ENCODE data around the gene TK1.

Gene TK1

GRCh38 chr17:78184868-78185267 lies 2.0 kb downstream of the TK1 start:
- Histone ChIP-seq H3K36me3 (ENCODE audit: insufficient read depth, low read length) (peaks cover 59% of the 10 kb centered on the region), H3K4me2 (ENCODE audit: insufficient read depth, low read length) (peak overlapping the region; percentile 92), H2AFZ (ENCODE audit: low read depth, low read length) (no peak overlapping the region), H3K79me2 (ENCODE audit: insufficient read depth, low read length) (peaks cover 76% of the 10 kb centered on the region), H3K27ac (ENCODE audit: low read length) (peak overlapping the region; percentile 61), H4K20me1 (ENCODE audit: insufficient read depth, low read length) (peaks cover 26% of the 10 kb centered on the region), H3K4me3 (ENCODE audit: low read depth in 1 of 2, low read length in 2 of 2) (peak overlapping the region in 1 of 2 experiments; percentile 48; a peak in 2 of 4 replicates), H3K27me3 (ENCODE audit: insufficient read depth, low read length, poor library complexity) (no peaks in the 10 kb centered on the region), H3K4me1 (ENCODE audit: insufficient read depth, low read length) (peaks cover 72% of the 10 kb centered on the region), H3K9me3 (ENCODE audit: insufficient read depth, low read length, severe bottlenecking) (no peaks in the 10 kb centered on the region), H3K9ac (ENCODE audit: low read depth, low read length) (peak overlapping the region; percentile 75)
- TF ChIP-seq CTCF (IDR thresholded peaks at IDR 0.05; ENCODE audit: borderline replicate concordance, extremely low read depth, low read length, poor library complexity, severe bottlenecking) (no peak), EZH2 (IDR thresholded peaks at IDR 0.05; ENCODE audit: borderline replicate concordance, low read depth, low read length, severe bottlenecking) (no peak)
- no peak for DNase-seq
- no peak for ATAC-seq (ENCODE audit: insufficient read depth, low read depth)

GRCh38 chr17:78184351-78184750 lies 2.5 kb downstream of the TK1 start:
- peaks cover 68% of the 10 kb centered on the region for H3K4me1 ChIP-seq (ENCODE audit: insufficient read depth, low read length)
- H3K4me3 ChIP-seq (ENCODE audit: low read depth in 1 of 2, low read length in 2 of 2): peak overlapping the region in 1 of 2 experiments; percentile 48; a peak in 1 of 4 replicates
- no peaks in the 10 kb centered on the region for H3K9me3 ChIP-seq (ENCODE audit: insufficient read depth, low read length, severe bottlenecking)
- no peak overlapping the region for H2AFZ ChIP-seq (ENCODE audit: low read depth, low read length)
- no peak for ATAC-seq (ENCODE audit: insufficient read depth, low read depth)
- no peak for TF ChIP-seq CTCF (IDR thresholded peaks at IDR 0.05; ENCODE audit: borderline replicate concordance, extremely low read depth, low read length, poor library complexity, severe bottlenecking)
- TF ChIP-seq EZH2 (IDR thresholded peaks at IDR 0.05; ENCODE audit: borderline replicate concordance, low read depth, low read length, severe bottlenecking): no peak
- H3K36me3 ChIP-seq (ENCODE audit: insufficient read depth, low read length): peaks cover 64% of the 10 kb centered on the region
- H3K27me3 ChIP-seq (ENCODE audit: insufficient read depth, low read length, poor library complexity): no peaks in the 10 kb centered on the region
- H3K4me2 ChIP-seq (ENCODE audit: insufficient read depth, low read length): peak overlapping the region; percentile 92
- H3K27ac ChIP-seq (ENCODE audit: low read length): peak overlapping the region; percentile 37; the same call in 1 of the 2 replicates
- DNase-seq: no peak
- H4K20me1 ChIP-seq (ENCODE audit: insufficient read depth, low read length): peaks cover 26% of the 10 kb centered on the region
- H3K9ac ChIP-seq (ENCODE audit: low read depth, low read length): peak overlapping the region; percentile 75
- H3K79me2 ChIP-seq (ENCODE audit: insufficient read depth, low read length): peaks cover 74% of the 10 kb centered on the region

- DNase-seq (no peak), ATAC-seq (ENCODE audit: insufficient read depth, low read depth) (no peak)
- TF ChIP-seq EZH2 (IDR thresholded peaks at IDR 0.05; ENCODE audit: borderline replicate concordance, low read depth, low read length, severe bottlenecking): no peak
- no peak for TF ChIP-seq CTCF (IDR thresholded peaks at IDR 0.05; ENCODE audit: borderline replicate concordance, extremely low read depth, low read length, poor library complexity, severe bottlenecking)
- no peak overlapping the region for H2AFZ ChIP-seq (ENCODE audit: low read depth, low read length)
- H3K79me2 ChIP-seq (ENCODE audit: insufficient read depth, low read length): peaks cover 69% of the 10 kb centered on the region
- 0 out of 2 replicates have a peak overlapping the region, but pooled peaks have one; percentile 37 for H3K27ac ChIP-seq (ENCODE audit: low read length)
- H3K27me3 ChIP-seq (ENCODE audit: insufficient read depth, low read length, poor library complexity): no peaks in the 10 kb centered on the region
- peak overlapping the region; percentile 75 for H3K9ac ChIP-seq (ENCODE audit: low read depth, low read length)
- H3K4me1 ChIP-seq (ENCODE audit: insufficient read depth, low read length): peaks cover 63% of the 10 kb centered on the region
- H3K36me3 ChIP-seq (ENCODE audit: insufficient read depth, low read length): peaks cover 68% of the 10 kb centered on the region
- H3K9me3 ChIP-seq (ENCODE audit: insufficient read depth, low read length, severe bottlenecking): no peaks in the 10 kb centered on the region
- peaks cover 30% of the 10 kb centered on the region for H4K20me1 ChIP-seq (ENCODE audit: insufficient read depth, low read length)
- H3K4me2 ChIP-seq (ENCODE audit: insufficient read depth, low read length): peak overlapping the region; percentile 92
- H3K4me3 ChIP-seq (ENCODE audit: low read depth in 1 of 2, low read length in 2 of 2): peak overlapping the region in 1 of 2 experiments; percentile 48; a peak in 1 of 4 replicates
Observed at GRCh38 chr17:78183916-78184315, 2.9 kb downstream of the TK1 start.

Data from DND-41 (cell line).